ENCODE results near the gene CPTP. TPM values are rescaled to one million over a fixed set of nuclear protein-coding genes. Genes with fewer than 3 reads are reported as not detected.

The CPTP gene
- total RNA-seq, 2 experiments from 2014 or later: 25.2 to 27.6 TPM

GRCh38 chr1:1285611-1286311 is 38.8 kb upstream of the CPTP start:
- no peaks in the 10 kb centered on the region for H3K27me3 Mint-ChIP-seq
- DNase-seq: no peak
- ChIA-PET CTCF (interaction anchor here (0.7 to 1.4 kb wide), 4 partner anchors 46 to 227 kb away, joined by 3 to 4 read pairs (median 3); no protein-coding TSS in a partner anchor), POLR2A (no interaction called here)
- H3K36me3 Mint-ChIP-seq (ENCODE audit: low read depth): no peaks in the 10 kb centered on the region
- H3K4me1 Mint-ChIP-seq: no peaks in the 10 kb centered on the region
- no peak overlapping the region for H3K4me3 Mint-ChIP-seq
- H3K9me3 Mint-ChIP-seq: no peaks in the 10 kb centered on the region
- H3K27ac Mint-ChIP-seq: no peak overlapping the region

DNA sequence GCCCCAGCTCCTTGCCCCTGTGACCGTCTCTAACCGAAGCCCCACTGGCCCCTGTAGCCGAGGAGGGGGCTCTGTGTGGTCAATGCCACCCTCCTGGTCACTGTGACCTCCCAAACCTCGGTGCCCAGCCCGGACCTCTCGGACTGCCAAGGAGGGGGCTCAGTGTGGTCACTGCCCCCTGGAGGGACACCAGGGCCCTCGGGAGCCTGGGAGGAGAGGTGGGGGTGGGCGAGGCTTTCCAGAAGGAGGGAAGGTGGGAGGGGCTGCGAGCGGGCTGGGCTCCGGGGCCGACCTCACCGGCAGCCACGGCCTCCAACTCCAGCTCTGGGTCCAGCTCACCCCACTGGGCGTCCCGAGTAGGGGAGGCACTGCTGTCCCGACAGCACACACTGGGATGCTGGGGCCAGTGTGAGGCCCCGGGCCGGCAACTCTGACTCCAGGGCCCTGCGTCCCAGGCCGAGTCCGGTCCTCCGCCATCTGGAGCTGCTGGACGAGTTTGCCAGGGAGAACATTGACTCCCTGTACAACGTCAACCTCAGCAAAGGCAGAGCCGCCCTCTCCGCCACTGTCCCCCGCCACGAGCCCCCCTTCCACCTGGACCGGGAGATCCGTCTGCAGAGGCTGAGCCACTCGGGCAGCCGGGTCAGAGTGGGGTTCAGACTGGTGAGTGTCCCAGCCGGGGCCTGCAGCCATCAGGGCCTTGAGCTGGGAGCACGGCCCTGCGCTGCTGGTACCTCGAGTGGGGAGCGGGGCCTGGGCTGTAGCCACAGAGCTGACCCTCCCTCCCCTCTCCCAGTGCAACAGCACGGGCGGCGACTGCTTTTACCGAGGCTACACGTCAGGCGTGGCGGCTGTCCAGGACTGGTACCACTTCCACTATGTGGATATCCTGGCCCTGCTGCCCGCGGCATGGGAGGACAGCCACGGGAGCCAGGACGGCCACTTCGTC is 38.0 kb upstream of the CPTP start:
- no peak overlapping the region for H3K27ac Mint-ChIP-seq
- no peak for DNase-seq
- no peaks in the 10 kb centered on the region for H3K36me3 Mint-ChIP-seq (ENCODE audit: low read depth)
- no peaks in the 10 kb centered on the region for H3K4me1 Mint-ChIP-seq
- ChIA-PET POLR2A (no interaction called here), CTCF (interaction anchor here (0.6 to 1.8 kb wide), 4 partner anchors 164 to 1117 kb away, joined by 3 to 6 read pairs (median 4); no protein-coding TSS in a partner anchor)
- H3K4me3 Mint-ChIP-seq: no peak overlapping the region
- no peaks in the 10 kb centered on the region for H3K27me3 Mint-ChIP-seq
- no peaks in the 10 kb centered on the region for H3K9me3 Mint-ChIP-seq

GRCh38 chr1:1287288-1288110 is 37.1 kb upstream of the CPTP start:
- Mint-ChIP-seq H3K9me3 (no peaks in the 10 kb centered on the region), H3K27ac (no peak overlapping the region), H3K27me3 (no peaks in the 10 kb centered on the region), H3K36me3 (ENCODE audit: low read depth) (no peaks in the 10 kb centered on the region), H3K4me3 (no peak overlapping the region), H3K4me1 (no peaks in the 10 kb centered on the region)
- POLR2A ChIA-PET: no interaction called here
- CTCF ChIA-PET: interaction anchor here (0.6 to 1.8 kb wide), 3 partner anchors 165 to 1116 kb away, joined by 3 to 6 read pairs (median 5); no protein-coding TSS in a partner anchor
- DNase-seq: no peak

GRCh38 chr1:1290238-1290731 is 34.3 kb upstream of the CPTP start:
- peaks cover 3% of the 10 kb centered on the region for H3K36me3 Mint-ChIP-seq (ENCODE audit: low read depth)
- no peak overlapping the region for H3K4me3 Mint-ChIP-seq
- no peaks in the 10 kb centered on the region for H3K27me3 Mint-ChIP-seq
- H3K27ac Mint-ChIP-seq: no peak overlapping the region
- ChIA-PET CTCF (interaction anchor here (1.0 to 3.2 kb wide), 9 partner anchors 11 to 260 kb away, joined by 3 to 36 read pairs (median 5); partner anchors contain the start of gene TNFRSF4), POLR2A (no interaction called here)
- no peaks in the 10 kb centered on the region for H3K9me3 Mint-ChIP-seq
- peak; percentile 68 for DNase-seq
- H3K4me1 Mint-ChIP-seq: no peaks in the 10 kb centered on the region

GRCh38 chr1:1291023-1291528 is 33.5 kb upstream of the CPTP start:
- DNase-seq: no peak
- no peaks in the 10 kb centered on the region for H3K4me1 Mint-ChIP-seq
- H3K27me3 Mint-ChIP-seq: no peaks in the 10 kb centered on the region
- H3K9me3 Mint-ChIP-seq: no peaks in the 10 kb centered on the region
- POLR2A ChIA-PET: no interaction called here
- peaks cover 3% of the 10 kb centered on the region for H3K36me3 Mint-ChIP-seq (ENCODE audit: low read depth)
- no peak overlapping the region for H3K4me3 Mint-ChIP-seq
- CTCF ChIA-PET: interaction anchor here (1.0 to 3.2 kb wide), 16 partner anchors 9 to 332 kb away, joined by 3 to 36 read pairs (median 5); partner anchors contain the start of genes ISG15, NOC2L, TNFRSF4 and UBE2J2
- no peak overlapping the region for H3K27ac Mint-ChIP-seq

- no peaks in the 10 kb centered on the region for H3K27me3 Mint-ChIP-seq
- H3K4me3 Mint-ChIP-seq: no peak overlapping the region
- ChIA-PET POLR2A (interaction anchor here (0.6 kb wide), 1 partner anchor 169 kb away, joined by 3 read pairs; no protein-coding TSS in a partner anchor), CTCF (interaction anchor here (1.1 to 3.2 kb wide), 16 partner anchors 9 to 333 kb away, joined by 3 to 36 read pairs (median 5); partner anchors contain the start of genes ISG15, NOC2L, TNFRSF4 and UBE2J2)
- H3K9me3 Mint-ChIP-seq: no peaks in the 10 kb centered on the region
- peaks cover 3% of the 10 kb centered on the region for H3K36me3 Mint-ChIP-seq (ENCODE audit: low read depth)
- no peaks in the 10 kb centered on the region for H3K4me1 Mint-ChIP-seq
- DNase-seq: peak; percentile 65
- H3K27ac Mint-ChIP-seq: no peak overlapping the region
These were observed 32.8 kb upstream of the CPTP start for GRCh38 chr1:1291548-1292441.

- CTCF ChIA-PET: interaction anchor here (1.1 to 3.2 kb wide), 13 partner anchors 8 to 333 kb away, joined by 3 to 36 read pairs (median 5); partner anchors contain the start of genes ISG15, NOC2L and UBE2J2
- Mint-ChIP-seq H3K27me3 (no peaks in the 10 kb centered on the region), H3K36me3 (ENCODE audit: low read depth) (peaks cover 3% of the 10 kb centered on the region), H3K4me1 (no peaks in the 10 kb centered on the region), H3K9me3 (no peaks in the 10 kb centered on the region), H3K4me3 (no peak overlapping the region), H3K27ac (no peak overlapping the region)
- DNase-seq: no peak
- POLR2A ChIA-PET: interaction anchor here (0.6 kb wide), 1 partner anchor 170 kb away, joined by 3 read pairs; no protein-coding TSS in a partner anchor
These were observed 32.2 kb upstream of the CPTP start for GRCh38 chr1:1292442-1292779.

DNA sequence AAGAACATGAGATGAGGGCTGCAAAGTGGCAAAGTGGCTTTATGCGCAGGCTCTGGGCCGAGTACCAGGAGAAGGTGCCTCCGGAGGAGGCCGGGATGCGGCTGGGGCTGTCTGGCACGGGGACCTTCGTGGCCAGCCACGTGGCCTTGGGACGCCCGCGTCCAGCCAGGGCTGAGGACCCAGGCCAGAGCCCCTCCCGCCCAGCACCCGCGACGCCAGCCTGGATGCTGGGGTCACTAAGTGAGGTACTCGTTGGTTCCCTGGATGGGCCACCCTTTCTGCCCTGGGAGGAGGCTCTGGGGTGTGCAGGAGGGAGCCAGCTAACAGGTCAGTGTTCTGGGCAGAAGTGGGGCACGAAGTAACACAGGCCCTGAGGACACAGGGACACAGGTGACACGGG is 31.8 kb upstream of the CPTP start:
- H3K9me3 Mint-ChIP-seq: no peaks in the 10 kb centered on the region
- H3K27me3 Mint-ChIP-seq: no peaks in the 10 kb centered on the region
- no peaks in the 10 kb centered on the region for H3K4me1 Mint-ChIP-seq
- POLR2A ChIA-PET: no interaction called here
- no peak for DNase-seq
- peaks cover 3% of the 10 kb centered on the region for H3K36me3 Mint-ChIP-seq (ENCODE audit: low read depth)
- H3K27ac Mint-ChIP-seq: no peak overlapping the region
- no peak overlapping the region for H3K4me3 Mint-ChIP-seq
- CTCF ChIA-PET: interaction anchor here (1.4 to 3.2 kb wide), 3 partner anchors 11 to 291 kb away, joined by 3 to 36 read pairs (median 6); no protein-coding TSS in a partner anchor

DNA sequence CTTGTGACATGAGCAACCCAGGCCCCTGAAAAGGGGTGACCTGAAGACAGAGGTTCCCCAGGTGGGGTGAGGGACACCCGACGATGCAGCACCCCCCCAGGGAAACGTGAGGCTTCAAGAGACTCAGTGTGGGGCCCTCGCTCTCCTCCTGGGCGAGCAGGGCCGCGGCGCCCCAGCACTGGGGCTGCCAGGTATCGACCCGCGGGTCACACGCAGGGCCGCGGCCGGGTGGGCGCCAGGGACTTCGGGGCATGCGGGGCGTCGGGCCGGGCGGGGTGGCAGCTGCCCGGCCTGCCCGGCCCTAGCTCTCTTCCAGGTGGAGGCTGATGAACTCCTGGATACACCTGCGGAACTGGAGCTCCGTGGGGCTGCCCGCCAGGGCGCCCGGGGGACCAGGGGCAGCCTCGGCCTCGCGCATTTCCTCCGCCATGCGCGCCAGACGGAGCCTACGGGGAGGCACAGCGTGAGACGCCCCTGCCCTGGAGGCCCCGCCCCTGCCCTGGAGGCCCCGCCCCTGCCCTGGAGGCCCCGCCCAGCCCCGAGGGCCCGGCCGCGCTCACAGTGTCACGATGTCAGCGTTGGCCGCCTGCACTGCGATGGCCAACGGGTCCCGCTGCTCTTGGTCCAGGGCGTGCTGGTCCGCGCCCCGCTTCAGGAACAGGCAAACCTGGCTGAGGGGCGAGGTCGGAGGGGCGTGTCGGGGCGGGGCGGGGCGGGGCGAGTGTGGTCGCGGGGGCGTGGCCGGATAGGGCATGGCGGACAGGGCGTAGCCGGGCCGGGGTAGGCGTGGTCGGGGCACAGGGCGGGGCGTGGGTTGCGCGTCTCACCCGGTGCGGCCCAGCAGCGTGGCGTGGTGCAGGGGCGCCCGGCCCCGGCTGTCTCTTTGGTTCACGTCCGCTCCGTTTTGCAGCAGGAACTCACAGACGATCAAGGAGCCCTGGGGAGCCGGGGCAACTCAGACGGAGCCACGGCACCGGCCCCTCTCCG is 31.0 kb upstream of the CPTP start:
- Mint-ChIP-seq H3K4me3 (no peak overlapping the region), H3K9me3 (no peaks in the 10 kb centered on the region), H3K27me3 (no peaks in the 10 kb centered on the region), H3K27ac (no peak overlapping the region), H3K4me1 (no peaks in the 10 kb centered on the region), H3K36me3 (ENCODE audit: low read depth) (peaks cover 3% of the 10 kb centered on the region)
- DNase-seq: no peak
- ChIA-PET POLR2A (no interaction called here), CTCF (no interaction called here)

DNA sequence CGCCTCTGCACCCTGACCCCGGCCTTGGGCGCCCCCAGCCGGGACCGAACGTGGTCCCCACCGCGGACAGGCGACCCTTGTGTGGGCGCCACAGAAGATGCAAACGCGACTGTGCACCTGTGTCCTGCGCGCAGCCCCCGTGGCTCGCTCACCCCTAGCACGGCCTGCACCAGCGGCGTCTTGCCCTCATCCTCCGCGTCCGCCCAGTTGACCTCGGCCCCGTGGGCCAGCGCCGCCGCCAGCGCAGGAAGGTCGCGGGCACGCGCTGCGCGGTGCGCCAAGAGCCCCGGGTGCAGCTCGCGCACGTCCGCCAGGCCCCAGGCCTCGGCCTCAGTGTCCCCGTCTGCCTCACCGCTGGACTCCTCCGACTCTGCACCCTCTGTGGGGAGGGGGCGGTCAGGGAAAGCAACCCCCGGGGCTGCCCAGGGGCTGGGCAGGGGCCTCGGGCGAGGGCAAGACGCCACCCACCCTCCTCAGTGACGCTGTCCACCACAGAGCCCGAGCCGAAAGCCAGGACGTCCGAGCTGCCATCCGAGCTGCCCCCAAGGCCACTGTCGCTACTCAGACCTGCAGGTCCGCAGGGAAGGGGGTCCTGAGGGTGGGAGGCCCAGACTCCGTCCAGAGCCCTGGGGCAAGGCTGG is 30.2 kb upstream of the CPTP start:
- H3K9me3 Mint-ChIP-seq: no peaks in the 10 kb centered on the region
- CTCF ChIA-PET: no interaction called here
- POLR2A ChIA-PET: no interaction called here
- no peak overlapping the region for H3K27ac Mint-ChIP-seq
- no peaks in the 10 kb centered on the region for H3K4me1 Mint-ChIP-seq
- peaks cover 3% of the 10 kb centered on the region for H3K36me3 Mint-ChIP-seq (ENCODE audit: low read depth)
- no peaks in the 10 kb centered on the region for H3K27me3 Mint-ChIP-seq
- DNase-seq: no peak
- no peak overlapping the region for H3K4me3 Mint-ChIP-seq

All from activated CD4-positive, alpha-beta T cell treated with anti-CD3 and anti-CD28 coated beads, Interleukin-2, amount 10 ng/mL, durations not matched to agents 7 days and 5 days (primary cell).